IMR-90 (cell line): ENCODE data around the gene SSTR1.
A peak's percentile ranks its signal among the peaks of the same experiment; 100 is the strongest.

Source experiments
- BHLHE40 ChIP-seq: fragments of 150-350 bp; IDR thresholded peaks from 2 replicates; pipeline ENCODE4 v1.6.1; 2016; ENCODE audit warnings: mild to moderate bottlenecking, low read depth, low read length
- CEBPB ChIP-seq: IDR thresholded peaks from 2 replicates; pipeline ENCODE4 v1.6.1; 2012; ENCODE audit warnings: low read depth, low read length, improper control_type of control experiment
- CHD1 ChIP-seq: IDR thresholded peaks from 2 replicates; pipeline ENCODE4 v1.6.1; 2012; ENCODE audit warnings: low read depth, low read length, improper control_type of control experiment
- FOS ChIP-seq: fragments of 150-350 bp; IDR thresholded peaks from 2 replicates; pipeline ENCODE4 v1.6.1; 2016; ENCODE audit warnings: low read depth, low read length
- MAFK ChIP-seq: IDR thresholded peaks from 2 replicates; pipeline ENCODE4 v1.6.1; 2012; ENCODE audit warnings: low read depth, low read length, improper control_type of control experiment
- MXI1 ChIP-seq: IDR thresholded peaks from 2 replicates; pipeline ENCODE4 v1.6.1; 2012; ENCODE audit warnings: low read depth, mild to moderate bottlenecking, low read length, moderate library complexity, borderline replicate concordance
- POLR2A ChIP-seq: IDR thresholded peaks from 2 replicates; pipeline ENCODE4 v1.6.1; 2012; ENCODE audit warnings: mild to moderate bottlenecking, low read depth, low read length
- RAD21 ChIP-seq: IDR thresholded peaks from 2 replicates; pipeline ENCODE4 v1.6.1; 2012; ENCODE audit warnings: low read length, improper control_type of control experiment
- RCOR1 ChIP-seq: IDR thresholded peaks from 2 replicates; pipeline ENCODE4 v1.6.1; 2012; ENCODE audit warnings: mild to moderate bottlenecking, low read length, improper control_type of control experiment; ENCODE audit not compliant: insufficient replicate concordance
- RFX5 ChIP-seq: IDR thresholded peaks from 2 replicates; pipeline ENCODE4 v1.8.0; 2012; ENCODE audit warnings: low read depth, mild to moderate bottlenecking, low read length, moderate library complexity
- SMC3 ChIP-seq: fragments of 150-350 bp; IDR thresholded peaks from 2 replicates; pipeline ENCODE4 v1.6.1; 2016; ENCODE audit warnings: low read depth, mild to moderate bottlenecking, antibody characterized with exemption, low read length, moderate library complexity
- TF ChIP-seq, protein P1 (sequence below): conservative IDR thresholded peaks from 2 replicates; pipeline ENCODE4 v1.5.1; 2012; ENCODE audit warnings: mild to moderate bottlenecking, low read depth, low read length, improper control_type of control experiment
- TF ChIP-seq, protein P2 (sequence below): fragments of 150-350 bp; IDR thresholded peaks from 2 replicates; pipeline ENCODE4 v1.6.1; 2017; ENCODE audit warnings: mild to moderate bottlenecking, antibody characterized with exemption, low read length, low read depth

DNA sequence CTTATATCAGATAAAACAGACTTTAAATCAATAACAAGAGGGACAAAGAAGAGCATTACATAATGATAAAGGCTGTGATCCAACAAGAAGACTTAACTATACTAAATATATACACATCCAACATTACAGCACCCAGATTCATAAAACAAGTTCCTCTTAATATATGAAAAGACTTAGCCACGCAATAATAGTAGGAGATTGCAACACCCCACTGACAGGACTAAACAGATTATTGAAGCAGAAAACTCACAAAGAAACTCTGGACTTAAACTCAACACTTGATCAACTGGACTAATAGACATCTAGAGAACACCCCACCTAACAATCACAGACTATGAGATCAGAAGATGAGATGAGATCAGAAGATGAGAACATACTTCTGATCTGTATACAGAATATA is 53.9 kb downstream of the SSTR1 start:
- TF ChIP-seq, protein P1, sequence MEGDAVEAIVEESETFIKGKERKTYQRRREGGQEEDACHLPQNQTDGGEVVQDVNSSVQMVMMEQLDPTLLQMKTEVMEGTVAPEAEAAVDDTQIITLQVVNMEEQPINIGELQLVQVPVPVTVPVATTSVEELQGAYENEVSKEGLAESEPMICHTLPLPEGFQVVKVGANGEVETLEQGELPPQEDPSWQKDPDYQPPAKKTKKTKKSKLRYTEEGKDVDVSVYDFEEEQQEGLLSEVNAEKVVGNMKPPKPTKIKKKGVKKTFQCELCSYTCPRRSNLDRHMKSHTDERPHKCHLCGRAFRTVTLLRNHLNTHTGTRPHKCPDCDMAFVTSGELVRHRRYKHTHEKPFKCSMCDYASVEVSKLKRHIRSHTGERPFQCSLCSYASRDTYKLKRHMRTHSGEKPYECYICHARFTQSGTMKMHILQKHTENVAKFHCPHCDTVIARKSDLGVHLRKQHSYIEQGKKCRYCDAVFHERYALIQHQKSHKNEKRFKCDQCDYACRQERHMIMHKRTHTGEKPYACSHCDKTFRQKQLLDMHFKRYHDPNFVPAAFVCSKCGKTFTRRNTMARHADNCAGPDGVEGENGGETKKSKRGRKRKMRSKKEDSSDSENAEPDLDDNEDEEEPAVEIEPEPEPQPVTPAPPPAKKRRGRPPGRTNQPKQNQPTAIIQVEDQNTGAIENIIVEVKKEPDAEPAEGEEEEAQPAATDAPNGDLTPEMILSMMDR: no peak
- TF ChIP-seq POLR2A: no peak
- TF ChIP-seq FOS: no peak
- TF ChIP-seq, protein P2, sequence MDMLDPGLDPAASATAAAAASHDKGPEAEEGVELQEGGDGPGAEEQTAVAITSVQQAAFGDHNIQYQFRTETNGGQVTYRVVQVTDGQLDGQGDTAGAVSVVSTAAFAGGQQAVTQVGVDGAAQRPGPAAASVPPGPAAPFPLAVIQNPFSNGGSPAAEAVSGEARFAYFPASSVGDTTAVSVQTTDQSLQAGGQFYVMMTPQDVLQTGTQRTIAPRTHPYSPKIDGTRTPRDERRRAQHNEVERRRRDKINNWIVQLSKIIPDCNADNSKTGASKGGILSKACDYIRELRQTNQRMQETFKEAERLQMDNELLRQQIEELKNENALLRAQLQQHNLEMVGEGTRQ: no peak
- TF ChIP-seq MAFK: no peak
- no peak for TF ChIP-seq BHLHE40
- TF ChIP-seq RAD21: no peak
- TF ChIP-seq RCOR1: no peak
- TF ChIP-seq RFX5: no peak
- TF ChIP-seq CEBPB: peak; percentile 26; the same call in 1 of the 2 replicates
- no peak for TF ChIP-seq SMC3
- no peak for TF ChIP-seq MXI1
- TF ChIP-seq CHD1: no peak
